Endothelial cell of umbilical vein (primary cell): Measurements from ENCODE around the gene NR1H3.

Source experiments
- MAX ChIP-seq: IDR thresholded peaks from 2 replicates; pipeline ENCODE4 v1.6.1; 2011; ENCODE audit not compliant: insufficient read depth, insufficient read length
- POLR2AphosphoS5 ChIP-seq: IDR thresholded peaks from 2 replicates; pipeline ENCODE4 v1.6.1; 2012; ENCODE audit warnings: low read depth, mild to moderate bottlenecking, control low read depth, low read length, moderate library complexity; ENCODE audit not compliant: insufficient read depth
- TF ChIP-seq, protein P1 (sequence below), 2 donors: IDR thresholded peaks; 1 replicate in 1 of 2; 2 replicates in 1 of 2; pipeline ENCODE4 v1.5.1; 2011; ENCODE audit warnings: low read length in 2 of 2, mild to moderate bottlenecking in 2 of 2, moderate library complexity in 2 of 2, control low read depth in 1 of 2, inconsistent platforms in 1 of 2, low read depth in 1 of 2; ENCODE audit not compliant: insufficient read depth in 1 of 2; ENCODE audit errors: extremely low read depth in 1 of 2

DNA sequence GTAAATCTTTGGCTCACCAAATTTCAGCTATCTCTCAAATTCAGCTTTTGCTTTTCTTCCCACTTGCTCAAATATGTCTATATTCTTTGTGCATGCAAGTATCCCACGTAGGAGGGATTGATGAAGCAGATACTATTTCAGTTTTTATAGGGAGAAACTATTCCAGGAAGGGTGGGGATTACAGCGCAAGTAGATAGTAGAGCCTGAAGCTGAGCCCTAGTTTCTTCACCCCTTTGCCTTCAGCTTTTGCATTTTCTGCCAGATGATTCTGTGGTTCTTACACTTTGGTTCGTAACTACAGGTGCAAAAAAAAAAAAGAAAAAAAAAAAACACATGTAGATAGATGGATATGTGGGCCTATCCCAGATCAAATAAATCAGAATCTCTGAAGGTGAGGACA lies 6.0 kb upstream of the NR1H3 start:
- TF ChIP-seq, protein P1, sequence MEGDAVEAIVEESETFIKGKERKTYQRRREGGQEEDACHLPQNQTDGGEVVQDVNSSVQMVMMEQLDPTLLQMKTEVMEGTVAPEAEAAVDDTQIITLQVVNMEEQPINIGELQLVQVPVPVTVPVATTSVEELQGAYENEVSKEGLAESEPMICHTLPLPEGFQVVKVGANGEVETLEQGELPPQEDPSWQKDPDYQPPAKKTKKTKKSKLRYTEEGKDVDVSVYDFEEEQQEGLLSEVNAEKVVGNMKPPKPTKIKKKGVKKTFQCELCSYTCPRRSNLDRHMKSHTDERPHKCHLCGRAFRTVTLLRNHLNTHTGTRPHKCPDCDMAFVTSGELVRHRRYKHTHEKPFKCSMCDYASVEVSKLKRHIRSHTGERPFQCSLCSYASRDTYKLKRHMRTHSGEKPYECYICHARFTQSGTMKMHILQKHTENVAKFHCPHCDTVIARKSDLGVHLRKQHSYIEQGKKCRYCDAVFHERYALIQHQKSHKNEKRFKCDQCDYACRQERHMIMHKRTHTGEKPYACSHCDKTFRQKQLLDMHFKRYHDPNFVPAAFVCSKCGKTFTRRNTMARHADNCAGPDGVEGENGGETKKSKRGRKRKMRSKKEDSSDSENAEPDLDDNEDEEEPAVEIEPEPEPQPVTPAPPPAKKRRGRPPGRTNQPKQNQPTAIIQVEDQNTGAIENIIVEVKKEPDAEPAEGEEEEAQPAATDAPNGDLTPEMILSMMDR (IDR thresholded peaks at IDR 0.05; ENCODE audit: extremely low read depth in 1 of 2, insufficient read depth in 1 of 2, low read depth in 1 of 2, low read length in 2 of 2): no peak
- TF ChIP-seq MAX (no peak), POLR2AphosphoS5 (no peak)
